ENCODE results near the gene PRKN. TPM values are rescaled to one million over a fixed set of nuclear protein-coding genes. Genes with fewer than 3 reads are reported as not detected.

Gene PRKN
- total and polyA plus RNA-seq, 9 of the 15 experiments (the other 6 are each of a cell fraction or from before 2014, with no cell fraction given) = 0.03 to 0.96 (median 0.15) TPM; not detected in 2

DNA sequence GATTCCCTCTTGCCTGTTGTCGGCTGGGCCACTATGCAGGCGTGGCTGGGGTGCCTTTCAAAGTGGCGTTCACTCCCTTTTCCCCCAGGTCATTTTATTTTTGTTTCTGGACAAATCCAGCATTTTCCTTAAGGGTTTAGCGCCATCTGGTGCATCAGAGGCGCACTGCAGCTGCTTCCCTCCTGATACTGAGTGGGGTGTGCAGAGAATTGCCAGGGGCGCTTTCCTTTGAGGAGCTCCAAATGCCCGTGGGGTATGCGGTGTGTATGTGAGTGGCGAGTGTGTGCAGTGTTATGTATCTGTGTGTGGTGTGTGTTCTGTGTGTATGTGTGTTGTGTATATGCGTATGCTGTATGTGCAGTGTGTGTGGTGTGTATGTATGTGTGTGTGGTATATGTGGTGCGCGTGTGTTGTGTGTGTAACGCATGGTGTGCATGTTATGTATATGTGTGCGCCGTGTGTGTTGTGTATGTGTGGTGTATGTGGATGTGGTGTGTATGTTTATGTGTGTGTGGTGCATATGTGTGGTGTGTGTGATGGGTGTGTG lies 1353.6 kb downstream of the PRKN start (continued):
- no peak for TF ChIP-seq E2F8 (IDR thresholded peaks at IDR 0.05; ENCODE audit: low read depth, partially characterized antibody)
- no peak for TF ChIP-seq HEY1 (CRISPR knock-in tag; IDR thresholded peaks at IDR 0.05; ENCODE audit: borderline replicate concordance)
- no peak for TF ChIP-seq MEF2D (tag; conservative IDR thresholded peaks at IDR 0.05; ENCODE audit: low read depth)
- TF ChIP-seq, protein P1, sequence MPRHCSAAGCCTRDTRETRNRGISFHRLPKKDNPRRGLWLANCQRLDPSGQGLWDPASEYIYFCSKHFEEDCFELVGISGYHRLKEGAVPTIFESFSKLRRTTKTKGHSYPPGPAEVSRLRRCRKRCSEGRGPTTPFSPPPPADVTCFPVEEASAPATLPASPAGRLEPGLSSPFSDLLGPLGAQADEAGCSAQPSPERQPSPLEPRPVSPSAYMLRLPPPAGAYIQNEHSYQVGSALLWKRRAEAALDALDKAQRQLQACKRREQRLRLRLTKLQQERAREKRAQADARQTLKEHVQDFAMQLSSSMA (CRISPR knock-in tag; IDR thresholded peaks at IDR 0.05) = no peak
- TF ChIP-seq ZNF584 (CRISPR knock-in tag; IDR thresholded peaks at IDR 0.05; ENCODE audit: low read depth) = no peak
- TF ChIP-seq KLF6 (CRISPR knock-in tag; IDR thresholded peaks at IDR 0.05; ENCODE audit: borderline replicate concordance) = no peak
- no peak for TF ChIP-seq POLR2B (IDR thresholded peaks at IDR 0.05; ENCODE audit: low read depth, partially characterized antibody)
- no peak for TF ChIP-seq ZBTB17 (CRISPR knock-in tag; IDR thresholded peaks at IDR 0.05)
- no peak for TF ChIP-seq ZNF212 (CRISPR knock-in tag; IDR thresholded peaks at IDR 0.05)
- no peak for TF ChIP-seq SMARCE1 (IDR thresholded peaks at IDR 0.05)
- no peak for TF ChIP-seq CBX1 (IDR thresholded peaks at IDR 0.05; ENCODE audit: low read depth)
- TF ChIP-seq FOXO4 (CRISPR knock-in tag; IDR thresholded peaks at IDR 0.05) = no peak
- no peak for TF ChIP-seq NELFE (IDR thresholded peaks at IDR 0.05; ENCODE audit: insufficient read depth, insufficient read length)
- TF ChIP-seq DDX20 (tag; IDR thresholded peaks at IDR 0.05; ENCODE audit: low read depth) = no peak
- no peak for TF ChIP-seq SPI1 (IDR thresholded peaks at IDR 0.05; ENCODE audit: borderline replicate concordance, low read depth, low read length)
- no peak for TF ChIP-seq JUNB (CRISPR knock-in tag; conservative IDR thresholded peaks at IDR 0.05)
- no peak for TF ChIP-seq EGR1 (conservative IDR thresholded peaks at IDR 0.05)
- TF ChIP-seq, protein P2, sequence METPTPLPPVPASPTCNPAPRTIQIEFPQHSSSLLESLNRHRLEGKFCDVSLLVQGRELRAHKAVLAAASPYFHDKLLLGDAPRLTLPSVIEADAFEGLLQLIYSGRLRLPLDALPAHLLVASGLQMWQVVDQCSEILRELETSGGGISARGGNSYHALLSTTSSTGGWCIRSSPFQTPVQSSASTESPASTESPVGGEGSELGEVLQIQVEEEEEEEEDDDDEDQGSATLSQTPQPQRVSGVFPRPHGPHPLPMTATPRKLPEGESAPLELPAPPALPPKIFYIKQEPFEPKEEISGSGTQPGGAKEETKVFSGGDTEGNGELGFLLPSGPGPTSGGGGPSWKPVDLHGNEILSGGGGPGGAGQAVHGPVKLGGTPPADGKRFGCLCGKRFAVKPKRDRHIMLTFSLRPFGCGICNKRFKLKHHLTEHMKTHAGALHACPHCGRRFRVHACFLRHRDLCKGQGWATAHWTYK (CRISPR knock-in tag; IDR thresholded peaks at IDR 0.05) = no peak
- TF ChIP-seq SIX5 (IDR thresholded peaks at IDR 0.05; ENCODE audit: borderline replicate concordance in 1 of 2, insufficient read depth in 1 of 2, low read depth in 1 of 2, low read length in 2 of 2) = no peak
- TF ChIP-seq NRF1 (conservative IDR thresholded peaks at IDR 0.05 in 1 of 2, IDR thresholded peaks at IDR 0.05 in 1 of 2) = no peak
- TF ChIP-seq NBN (IDR thresholded peaks at IDR 0.05; ENCODE audit: low read depth) = no peak
- TF ChIP-seq NCOA6 (IDR thresholded peaks at IDR 0.05) = no peak
